ENCODE measurements around the gene VAPA. TPM values are rescaled to one million over a fixed set of nuclear protein-coding genes. Genes with fewer than 3 reads are reported as not detected.
A peak's percentile ranks its signal among the peaks of the same experiment; 100 is the strongest.
"Not testable (repeated sequence)": the region's sequence is repeated elsewhere in the genome, so short reads cannot be mapped to it uniquely, and the experiment has no call there.

The VAPA gene
- polyA plus RNA-seq, 3 donors: 113 to 152 (median 134) TPM

- no peak overlapping the region for H3K27ac ChIP-seq (ENCODE audit: low read depth, low read length)
These were observed 3.7 kb upstream of the VAPA start for GRCh38 chr18:9910071-9910470.

GRCh38 chr18:9910661-9911060, 3.2 kb upstream of the VAPA start:
- 85 to 91% (median 86%) methylated on average over 2 of the region's 2 CpGs for WGBS, 3 donors
- H3K27ac ChIP-seq (ENCODE audit: low read depth, low read length): no peak overlapping the region

GRCh38 chr18:9911226-9911625, 2.6 kb upstream of the VAPA start:
- 89 to 92% (median 91%) methylated on average over 5 of the region's 5 CpGs for WGBS, 3 donors
- H3K27ac ChIP-seq (ENCODE audit: low read depth, low read length): no peak overlapping the region

- 93 to 100% (median 95%) methylated on average over 1 of the region's 1 CpG for WGBS, 3 donors
- not testable (repeated sequence) for H3K27ac ChIP-seq (ENCODE audit: low read depth, low read length)
These were observed 1.5 kb upstream of the VAPA start for GRCh38 chr18:9912285-9912684.

- no peak overlapping the region for H3K27ac ChIP-seq (ENCODE audit: low read depth, low read length)
- 5 to 8% (median 7%) methylated on average over 12 of the region's 12 CpGs for WGBS, 3 donors
These were observed 678 bp upstream of the VAPA start for GRCh38 chr18:9913151-9913525.

GRCh38 chr18:9914334-9914583, 443 bp downstream of the VAPA start:
- H3K27ac ChIP-seq (ENCODE audit: low read depth, low read length): peak overlapping the region; percentile 99
- WGBS, 3 donors: 0 to 1% (median 1%) methylated on average over 10 to 35 of the region's 35 CpGs

- 0 to 1% (median 0%) methylated on average over 35 to 77 of the region's 77 CpGs for WGBS, 3 donors
- peak overlapping the region; percentile 99 for H3K27ac ChIP-seq (ENCODE audit: low read depth, low read length)
These were observed 921 bp downstream of the VAPA start for GRCh38 chr18:9914584-9915290.

- WGBS, 3 donors: 5 to 6% (median 5%) methylated on average over 5 of the region's 5 CpGs
- H3K27ac ChIP-seq (ENCODE audit: low read depth, low read length): peak overlapping the region; percentile 99
These were observed 1.7 kb downstream of the VAPA start for GRCh38 chr18:9915291-9916076.

GRCh38 chr18:9916077-9916639, 2.3 kb downstream of the VAPA start:
- WGBS, 3 donors: 10 to 18% (median 16%) methylated on average over 2 of the region's 2 CpGs
- H3K27ac ChIP-seq (ENCODE audit: low read depth, low read length): no peak overlapping the region

GRCh38 chr18:9916808-9917207, 3.0 kb downstream of the VAPA start:
- 65 to 82% (median 77%) methylated on average over 3 of the region's 3 CpGs for WGBS, 3 donors

GRCh38 chr18:9918016-9918680, 4.3 kb downstream of the VAPA start:
- H3K27ac ChIP-seq (ENCODE audit: low read depth, low read length): no peak overlapping the region
- WGBS, 3 donors: 6 to 31% (median 26%) methylated on average over 2 of the region's 2 CpGs

More at GRCh38 chr18:9916808-9917207, 3.0 kb downstream of the VAPA start:
- H3K27ac ChIP-seq (ENCODE audit: low read depth, low read length): no peak overlapping the region

GRCh38 chr18:9919564-9920232, 5.9 kb downstream of the VAPA start:
- 72 to 81% (median 77%) methylated on average over 8 of the region's 8 CpGs for WGBS, 3 donors
- H3K27ac ChIP-seq (ENCODE audit: low read depth, low read length): no peak overlapping the region

GRCh38 chr18:9922592-9923311, 8.9 kb downstream of the VAPA start:
- WGBS, 3 donors: 35 to 55% (median 50%) methylated on average over 4 of the region's 4 CpGs
- H3K27ac ChIP-seq (ENCODE audit: low read depth, low read length): no peak overlapping the region

GRCh38 chr18:9924371-9924943, 10.6 kb downstream of the VAPA start:
- 32 to 51% (median 50%) methylated on average over 4 of the region's 4 CpGs for WGBS, 3 donors
- no peak overlapping the region for H3K27ac ChIP-seq (ENCODE audit: low read depth, low read length)

GRCh38 chr18:9925369-9925768, 11.6 kb downstream of the VAPA start:
- 41 to 79% (median 74%) methylated on average over 1 of the region's 1 CpG for WGBS, 3 donors
- no peak overlapping the region for H3K27ac ChIP-seq (ENCODE audit: low read depth, low read length)

- WGBS, 3 donors: 33 to 89% (median 85%) methylated on average over 4 of the region's 4 CpGs
- H3K27ac ChIP-seq (ENCODE audit: low read depth, low read length): no peak overlapping the region
These were observed 12.0 kb downstream of the VAPA start for GRCh38 chr18:9925795-9926194.

GRCh38 chr18:9926223-9926894, 12.5 kb downstream of the VAPA start:
- WGBS, 3 donors: 48 to 91% (median 91%) methylated on average over 2 of the region's 2 CpGs
- no peak overlapping the region for H3K27ac ChIP-seq (ENCODE audit: low read depth, low read length)

Data from adipose tissue (tissue), 3 donors.